ENCODE results near the gene GRK4. TPM values are rescaled to one million over a fixed set of nuclear protein-coding genes. Genes with fewer than 3 reads are reported as not detected.

The GRK4 gene
- total RNA-seq, 1 experiment from 2014 or later: 4.2 TPM

DNA sequence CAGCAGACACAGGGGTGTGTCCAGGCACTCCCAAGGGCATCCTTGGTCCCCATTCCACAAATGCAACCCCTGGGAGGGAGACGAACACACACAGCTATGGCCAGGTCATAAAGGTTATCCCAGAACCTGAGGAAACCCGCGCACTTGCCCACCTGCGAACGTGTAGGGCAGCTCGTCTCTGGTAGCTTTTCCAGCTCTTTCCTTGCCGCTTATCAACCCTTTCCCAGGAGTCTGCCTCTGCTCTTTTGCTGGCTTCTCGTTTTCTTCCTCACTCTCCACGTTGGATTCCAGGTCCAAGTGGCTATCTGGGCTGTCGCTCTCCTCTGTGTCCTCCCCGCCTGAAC is 13.6 kb upstream of the GRK4 start:
- intact Hi-C loops (cut with micrococcal nuclease): loop anchor here (1.0 kb wide), 1 partner anchor 88 kb away; no protein-coding TSS in a partner anchor
- Histone ChIP-seq H3K36me3 (ENCODE audit: control insufficient read depth in 1 of 2, insufficient read depth in 2 of 2, low read length in 2 of 2) (peaks cover 70 to 87% of the 10 kb centered on the region in 2 experiments), H3K27me3 (ENCODE audit: insufficient read depth, low read length) (no peaks in the 10 kb centered on the region), H3K4me1 (ENCODE audit: control insufficient read depth in 1 of 2, insufficient read depth in 2 of 2, low read length in 2 of 2) (no peaks in the 10 kb centered on the region), H3K79me2 (ENCODE audit: insufficient read depth, low read length) (peaks cover 79% of the 10 kb centered on the region), H4K20me1 (ENCODE audit: insufficient read depth) (peaks cover 17% of the 10 kb centered on the region; the same call in 1 of the 2 replicates), H3K4me2 (ENCODE audit: low read length) (no peak overlapping the region), H3K9me3 (ENCODE audit: control insufficient read depth in 1 of 2, insufficient read depth in 1 of 2, low read depth in 1 of 2, low read length in 2 of 2) (no peaks in the 10 kb centered on the region), H3K9ac (ENCODE audit: low read length) (no peak overlapping the region), H3K4me3 (replicated peaks in 1 of 2; ENCODE audit: low read depth in 1 of 2, low read length in 2 of 2) (no peak overlapping the region), H3K9me2 (ENCODE audit: insufficient read depth) (no peaks in the 10 kb centered on the region), H2AFZ (ENCODE audit: low read depth, low read length, poor library complexity, severe bottlenecking) (no peak overlapping the region), H3K27ac (ENCODE audit: low read depth, low read length) (no peak overlapping the region; the same call in 1 of the 2 replicates)
- ATAC-seq: no peak
- ChIA-PET POLR2A (no interaction called here), RAD21 (ENCODE audit: low non-redundant PET in 1 of 2, low total read pairs in 2 of 2, uncharacterized antibody in 2 of 2, unreplicated experiment in 2 of 2) (no interaction called here), CTCF (interaction anchor here (1.6 to 1.7 kb wide), 2 partner anchors 13 to 14 kb away, joined by 5 read pairs; no protein-coding TSS in a partner anchor)
- TF ChIP-seq CBX3 (IDR thresholded peaks at IDR 0.05; ENCODE audit: low read depth) (no peak), ZNF274 (IDR thresholded peaks at IDR 0.05; ENCODE audit: low read depth, low read length) (no peak), ELF1 (IDR thresholded peaks at IDR 0.05; ENCODE audit: borderline replicate concordance, low read depth) (no peak), ZFX (IDR thresholded peaks at IDR 0.05) (no peak), SP1 (IDR thresholded peaks at IDR 0.05; ENCODE audit: low read depth) (no peak)
- TF ChIP-seq, protein P1, sequence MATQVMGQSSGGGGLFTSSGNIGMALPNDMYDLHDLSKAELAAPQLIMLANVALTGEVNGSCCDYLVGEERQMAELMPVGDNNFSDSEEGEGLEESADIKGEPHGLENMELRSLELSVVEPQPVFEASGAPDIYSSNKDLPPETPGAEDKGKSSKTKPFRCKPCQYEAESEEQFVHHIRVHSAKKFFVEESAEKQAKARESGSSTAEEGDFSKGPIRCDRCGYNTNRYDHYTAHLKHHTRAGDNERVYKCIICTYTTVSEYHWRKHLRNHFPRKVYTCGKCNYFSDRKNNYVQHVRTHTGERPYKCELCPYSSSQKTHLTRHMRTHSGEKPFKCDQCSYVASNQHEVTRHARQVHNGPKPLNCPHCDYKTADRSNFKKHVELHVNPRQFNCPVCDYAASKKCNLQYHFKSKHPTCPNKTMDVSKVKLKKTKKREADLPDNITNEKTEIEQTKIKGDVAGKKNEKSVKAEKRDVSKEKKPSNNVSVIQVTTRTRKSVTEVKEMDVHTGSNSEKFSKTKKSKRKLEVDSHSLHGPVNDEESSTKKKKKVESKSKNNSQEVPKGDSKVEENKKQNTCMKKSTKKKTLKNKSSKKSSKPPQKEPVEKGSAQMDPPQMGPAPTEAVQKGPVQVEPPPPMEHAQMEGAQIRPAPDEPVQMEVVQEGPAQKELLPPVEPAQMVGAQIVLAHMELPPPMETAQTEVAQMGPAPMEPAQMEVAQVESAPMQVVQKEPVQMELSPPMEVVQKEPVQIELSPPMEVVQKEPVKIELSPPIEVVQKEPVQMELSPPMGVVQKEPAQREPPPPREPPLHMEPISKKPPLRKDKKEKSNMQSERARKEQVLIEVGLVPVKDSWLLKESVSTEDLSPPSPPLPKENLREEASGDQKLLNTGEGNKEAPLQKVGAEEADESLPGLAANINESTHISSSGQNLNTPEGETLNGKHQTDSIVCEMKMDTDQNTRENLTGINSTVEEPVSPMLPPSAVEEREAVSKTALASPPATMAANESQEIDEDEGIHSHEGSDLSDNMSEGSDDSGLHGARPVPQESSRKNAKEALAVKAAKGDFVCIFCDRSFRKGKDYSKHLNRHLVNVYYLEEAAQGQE (IDR thresholded peaks at IDR 0.05; ENCODE audit: low read depth): no peak
- no TSS peak for BruUV-seq (replicated peaks)
- DNase-seq (ENCODE audit: low read depth, low spot score): no peak
